Trophoblast cell (in vitro differentiated cells and primary cell): ENCODE results near the gene P4HA3.

Experiments
- DNase-seq, 2 donors: peaks; one replicate each; pipeline ENCODE4 v3.0.0-alpha.2; 2016
- H2AFZ ChIP-seq: 2 replicates; pipeline ENCODE4 v1.6.1; 2013; ENCODE audit warnings: low read length, moderate library complexity, mild to moderate bottlenecking; ENCODE audit not compliant: insufficient read depth, poor library complexity
- H2AK5ac ChIP-seq: 2 replicates; pipeline ENCODE4 v1.6.1; 2013; ENCODE audit warnings: mild to moderate bottlenecking, low read length
- H2BK120ac ChIP-seq: 2 replicates; pipeline ENCODE4 v1.6.1; 2013; ENCODE audit warnings: low read length, mild to moderate bottlenecking, moderate library complexity; ENCODE audit not compliant: insufficient read depth, poor library complexity
- H2BK12ac ChIP-seq: 2 replicates; pipeline ENCODE4 v1.6.1; 2013; ENCODE audit warnings: mild to moderate bottlenecking, low read length, moderate library complexity
- H2BK5ac ChIP-seq: 2 replicates; pipeline ENCODE4 v1.6.1; 2013; ENCODE audit warnings: low read length, low read depth, moderate library complexity, mild to moderate bottlenecking; ENCODE audit not compliant: poor library complexity
- H3K14ac ChIP-seq: 2 replicates; pipeline ENCODE4 v1.6.1; 2013; ENCODE audit warnings: mild to moderate bottlenecking, low read length
- H3K18ac ChIP-seq: 2 replicates; pipeline ENCODE4 v1.6.1; 2013; ENCODE audit warnings: mild to moderate bottlenecking, low read length
- H3K23ac ChIP-seq: 2 replicates; pipeline ENCODE4 v1.6.1; 2013; ENCODE audit warnings: low read length
- H3K27ac ChIP-seq: 2 replicates; pipeline ENCODE4 v1.5.1; 2013; ENCODE audit warnings: low read depth, mild to moderate bottlenecking, inconsistent platforms, low read length, moderate library complexity
- H3K27me3 ChIP-seq: 2 replicates; pipeline ENCODE4 v1.6.1; 2013; ENCODE audit warnings: inconsistent platforms, mild to moderate bottlenecking, low read length, moderate library complexity; ENCODE audit not compliant: insufficient read depth
- H3K36me3 ChIP-seq, 2 experiments: 1 replicate in 1 of 2; 2 replicates in 1 of 2; pipeline ENCODE4 v1.6.1; 2013; ENCODE audit warnings: low read length in 2 of 2, mild to moderate bottlenecking in 2 of 2, moderate library complexity in 1 of 2; ENCODE audit not compliant: insufficient read depth in 2 of 2, control insufficient read depth in 1 of 2
- H3K4ac ChIP-seq: 2 replicates; pipeline ENCODE4 v1.6.1; 2013; ENCODE audit warnings: low read depth, mild to moderate bottlenecking, low read length, moderate library complexity
- H3K4me1 ChIP-seq, 2 experiments: 1 replicate in 1 of 2; 2 replicates in 1 of 2; pipeline ENCODE4 v1.6.1; 2013; ENCODE audit warnings: low read length in 2 of 2, mild to moderate bottlenecking in 2 of 2, moderate library complexity in 1 of 2; ENCODE audit not compliant: insufficient read depth in 2 of 2, control insufficient read depth in 1 of 2
- H3K4me2 ChIP-seq: 2 replicates; pipeline ENCODE4 v1.6.1; 2013; ENCODE audit warnings: inconsistent platforms, mild to moderate bottlenecking, low read length, moderate library complexity
- H3K4me3 ChIP-seq: 2 replicates; pipeline ENCODE4 v1.5.1; 2013; ENCODE audit warnings: mild to moderate bottlenecking, low read depth, low read length, inconsistent platforms
- H3K79me1 ChIP-seq: one replicate; pipeline ENCODE4 v1.6.1; 2013; ENCODE audit warnings: low read length
- H3K79me2 ChIP-seq: 2 replicates; pipeline ENCODE4 v1.6.1; 2013; ENCODE audit warnings: low read length, mild to moderate bottlenecking; ENCODE audit not compliant: control insufficient read depth, insufficient read depth, poor library complexity
- H3K9ac ChIP-seq: 2 replicates; pipeline ENCODE4 v1.6.1; 2013; ENCODE audit warnings: mild to moderate bottlenecking, low read length
- H3K9me3 ChIP-seq: 2 replicates; pipeline ENCODE4 v1.6.1; 2013; ENCODE audit warnings: low read depth, mild to moderate bottlenecking, control low read depth, inconsistent platforms, low read length; ENCODE audit not compliant: insufficient read depth
- H4K12ac ChIP-seq: 2 replicates; pipeline ENCODE4 v1.6.1; 2013; ENCODE audit warnings: low read depth, mild to moderate bottlenecking, low read length, moderate library complexity
- H4K8ac ChIP-seq: 2 replicates; pipeline ENCODE4 v1.6.1; 2013; ENCODE audit warnings: low read depth, mild to moderate bottlenecking, low read length, moderate library complexity
- H4K91ac ChIP-seq: one replicate; pipeline ENCODE4 v1.6.1; 2013; ENCODE audit warnings: low read depth, mild to moderate bottlenecking, low read length, moderate library complexity
- WGBS: extraction: QIAGEN DNeasy Blood & Tissue Kit; methylation state at CpG from one replicate; pipeline ENCODE4 v1.1.7; 2013; ENCODE audit warnings: missing lambda C conversion rate; ENCODE audit not compliant: insufficient read length, insufficient coverage; ENCODE audit errors: extremely low coverage; 5-methylcytosine and 5-hydroxymethylcytosine counted together

Gene P4HA3

DNA sequence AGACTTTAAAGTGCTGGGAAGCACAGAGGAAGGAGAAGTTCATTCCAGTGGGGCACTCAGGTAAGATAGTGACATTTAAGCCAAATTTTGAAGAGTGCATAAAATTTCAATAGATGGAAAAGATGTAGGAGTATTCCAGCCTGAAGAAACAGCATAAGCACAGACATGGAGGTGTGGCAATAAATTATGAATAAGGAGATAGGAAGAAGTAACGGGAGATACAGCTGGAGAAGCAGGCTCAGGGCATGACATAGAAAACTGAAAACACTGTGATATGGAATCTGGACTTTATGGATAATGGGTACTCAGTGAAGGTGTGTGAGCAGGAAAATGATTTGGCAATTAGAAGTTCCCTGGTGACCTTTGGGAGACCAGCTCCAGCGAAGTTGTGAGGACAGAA, 33.3 kb downstream of the P4HA3 start:
- Histone ChIP-seq H2BK5ac (no peak overlapping the region), H2BK120ac (no peak overlapping the region), H2BK12ac (no peak overlapping the region), H3K4me1 (peaks cover 3 to 10% of the 10 kb centered on the region in 2 experiments), H3K27me3 (no peaks in the 10 kb centered on the region), H3K9me3 (no peaks in the 10 kb centered on the region), H3K23ac (no peak overlapping the region), H3K18ac (no peak overlapping the region), H3K9ac (no peak overlapping the region), H3K4me3 (no peak overlapping the region), H3K4me2 (no peak overlapping the region), H3K4ac (no peak overlapping the region), H2AFZ (no peak overlapping the region), H3K36me3 (no peaks in the 10 kb centered on the region), H3K79me1 (no peaks in the 10 kb centered on the region), H3K14ac (no peak overlapping the region), H3K79me2 (no peaks in the 10 kb centered on the region), H4K8ac (no peak overlapping the region), H4K12ac (no peak overlapping the region), H2AK5ac (no peak overlapping the region), H4K91ac (no peak overlapping the region), H3K27ac (no peak overlapping the region)
- DNase-seq: no peak
- WGBS: no CpG with 5 or more reads among the region's 2 CpGs

DNA sequence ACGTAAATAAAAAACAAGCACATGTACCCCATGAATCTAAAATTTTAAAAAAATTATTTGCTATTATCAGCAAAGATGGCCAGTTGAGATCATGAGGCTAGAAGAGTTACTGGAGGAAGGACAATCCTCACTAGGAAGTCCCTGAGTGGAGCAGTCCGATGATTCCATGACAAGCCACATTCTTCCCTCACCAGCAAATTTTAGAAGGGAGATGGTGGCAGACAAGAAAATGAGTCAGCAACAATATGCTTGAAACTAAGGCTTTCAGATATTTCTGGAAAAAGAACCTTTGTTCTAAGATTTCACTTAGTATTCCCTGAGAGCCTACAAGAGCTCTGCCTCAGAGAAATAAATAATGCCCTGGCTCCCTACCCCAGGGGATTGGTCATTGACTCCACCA, 34.9 kb downstream of the P4HA3 start:
- WGBS: no CpG with 5 or more reads among the region's 2 CpGs
- no peaks in the 10 kb centered on the region for H3K36me3 ChIP-seq

DNA sequence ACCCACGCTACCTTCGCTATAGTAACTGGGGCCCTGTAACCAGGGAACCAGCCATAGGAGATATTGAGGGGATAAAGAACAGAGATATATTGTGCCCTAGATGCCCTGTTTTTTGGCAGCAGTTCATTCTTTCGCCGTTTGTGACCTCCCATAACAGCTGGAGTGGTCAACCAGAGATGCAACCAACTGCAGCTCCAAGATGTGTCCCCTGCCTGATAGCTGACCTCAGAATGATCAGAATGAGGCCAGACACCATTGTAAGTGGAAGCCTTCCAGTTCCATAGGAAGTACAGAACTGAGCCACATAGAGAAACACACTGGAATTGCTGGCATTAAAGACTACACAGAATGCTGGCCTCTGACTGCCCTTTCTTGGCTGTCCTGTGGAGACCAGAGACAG, 39.2 kb downstream of the P4HA3 start:
- Histone ChIP-seq H3K27me3 (no peaks in the 10 kb centered on the region), H3K9ac (no peak overlapping the region), H2BK5ac (no peak overlapping the region), H2AFZ (no peak overlapping the region), H2BK120ac (no peak overlapping the region), H3K14ac (no peak overlapping the region), H2AK5ac (no peak overlapping the region), H3K4me2 (no peak overlapping the region), H3K18ac (no peak overlapping the region), H3K27ac (no peak overlapping the region), H4K91ac (no peak overlapping the region), H3K4me3 (no peak overlapping the region), H3K9me3 (no peaks in the 10 kb centered on the region), H3K79me2 (no peaks in the 10 kb centered on the region), H3K4me1 (peaks cover 12 to 18% of the 10 kb centered on the region in 2 experiments), H4K8ac (no peak overlapping the region), H3K4ac (no peak overlapping the region), H3K79me1 (no peaks in the 10 kb centered on the region), H3K36me3 (no peaks in the 10 kb centered on the region), H2BK12ac (no peak overlapping the region), H3K23ac (no peak overlapping the region), H4K12ac (no peak overlapping the region)
- WGBS: no CpG with 5 or more reads among the region's 4 CpGs
- DNase-seq: no peak

More for the DNA sequence above, 34.9 kb downstream of the P4HA3 start:
- no peak overlapping the region for H3K18ac ChIP-seq
- no peak overlapping the region for H2BK120ac ChIP-seq
- H3K4ac ChIP-seq: no peak overlapping the region
- H2BK12ac ChIP-seq: peak overlapping the region; percentile 4
- no peak overlapping the region for H3K23ac ChIP-seq
- no peak overlapping the region for H3K9ac ChIP-seq
- peak; percentile 27 to 65 for DNase-seq
- no peak overlapping the region for H3K4me3 ChIP-seq
- no peak overlapping the region for H2BK5ac ChIP-seq
- H3K27ac ChIP-seq: no peak overlapping the region
- H4K12ac ChIP-seq: no peak overlapping the region
- H3K4me1 ChIP-seq: peaks cover 3 to 10% of the 10 kb centered on the region in 2 experiments
- H3K4me2 ChIP-seq: no peak overlapping the region
- no peaks in the 10 kb centered on the region for H3K79me1 ChIP-seq
- H4K8ac ChIP-seq: no peak overlapping the region
- no peak overlapping the region for H2AK5ac ChIP-seq
- H4K91ac ChIP-seq: no peak overlapping the region
- H3K9me3 ChIP-seq: no peaks in the 10 kb centered on the region
- H2AFZ ChIP-seq: no peak overlapping the region
- no peak overlapping the region for H3K14ac ChIP-seq
- H3K27me3 ChIP-seq: no peaks in the 10 kb centered on the region
- H3K79me2 ChIP-seq: no peaks in the 10 kb centered on the region

DNA sequence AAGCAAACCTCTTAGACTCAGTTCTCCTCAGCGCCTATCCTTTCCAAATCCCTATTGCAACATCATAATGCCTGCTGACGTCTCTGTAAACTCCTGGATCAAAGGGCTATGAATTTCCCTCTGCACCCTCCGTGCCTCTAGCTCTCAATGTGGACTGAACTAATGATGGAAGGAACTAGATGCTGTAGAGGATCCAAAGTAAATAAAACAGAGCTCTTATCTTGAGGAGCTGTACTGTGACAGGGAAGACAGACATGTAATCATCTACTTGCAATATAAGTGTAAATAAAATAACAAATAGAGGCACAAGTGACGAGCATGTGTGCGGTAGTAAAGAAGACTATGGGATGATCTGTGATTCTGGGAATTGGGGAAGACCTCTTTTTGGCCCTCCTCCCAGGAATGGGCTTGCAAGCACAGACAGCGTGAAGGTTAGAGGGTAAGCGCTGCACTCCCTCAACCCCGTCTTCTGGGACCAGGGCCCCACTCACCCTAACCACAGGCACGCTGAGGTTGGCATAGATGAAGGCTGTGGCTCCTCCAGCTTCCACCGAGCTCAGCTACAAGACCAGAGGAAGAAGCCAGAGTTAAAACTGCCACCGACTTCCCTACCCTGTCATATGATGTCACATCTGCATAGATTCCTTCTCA, 42.2 kb downstream of the P4HA3 start:
- Histone ChIP-seq H3K14ac (no peak overlapping the region), H4K8ac (no peak overlapping the region), H3K4me1 (peaks cover 21 to 33% of the 10 kb centered on the region in 2 experiments), H3K4me3 (no peak overlapping the region), H3K36me3 (no peaks in the 10 kb centered on the region), H3K27ac (no peak overlapping the region), H3K79me1 (peaks cover 5% of the 10 kb centered on the region), H3K23ac (no peak overlapping the region), H4K12ac (no peak overlapping the region), H3K9me3 (no peaks in the 10 kb centered on the region), H2BK12ac (peak overlapping the region; percentile 19), H4K91ac (no peak overlapping the region), H3K79me2 (no peaks in the 10 kb centered on the region), H3K18ac (no peak overlapping the region), H2BK5ac (no peak overlapping the region), H3K9ac (no peak overlapping the region), H3K4ac (no peak overlapping the region), H3K27me3 (no peaks in the 10 kb centered on the region), H2BK120ac (no peak overlapping the region), H2AK5ac (no peak overlapping the region), H3K4me2 (no peak overlapping the region), H2AFZ (no peak overlapping the region)
- no CpG with 5 or more reads among the region's 11 CpGs for WGBS
- no peak for DNase-seq
